GM03348 (cell line): ENCODE results near the gene DACH1.

ENCODE experiments used
- DNase-seq: peaks from one replicate; pipeline ENCODE4 v3.0.0; 2012; ENCODE audit warnings: low spot score

Gene DACH1

DNA sequence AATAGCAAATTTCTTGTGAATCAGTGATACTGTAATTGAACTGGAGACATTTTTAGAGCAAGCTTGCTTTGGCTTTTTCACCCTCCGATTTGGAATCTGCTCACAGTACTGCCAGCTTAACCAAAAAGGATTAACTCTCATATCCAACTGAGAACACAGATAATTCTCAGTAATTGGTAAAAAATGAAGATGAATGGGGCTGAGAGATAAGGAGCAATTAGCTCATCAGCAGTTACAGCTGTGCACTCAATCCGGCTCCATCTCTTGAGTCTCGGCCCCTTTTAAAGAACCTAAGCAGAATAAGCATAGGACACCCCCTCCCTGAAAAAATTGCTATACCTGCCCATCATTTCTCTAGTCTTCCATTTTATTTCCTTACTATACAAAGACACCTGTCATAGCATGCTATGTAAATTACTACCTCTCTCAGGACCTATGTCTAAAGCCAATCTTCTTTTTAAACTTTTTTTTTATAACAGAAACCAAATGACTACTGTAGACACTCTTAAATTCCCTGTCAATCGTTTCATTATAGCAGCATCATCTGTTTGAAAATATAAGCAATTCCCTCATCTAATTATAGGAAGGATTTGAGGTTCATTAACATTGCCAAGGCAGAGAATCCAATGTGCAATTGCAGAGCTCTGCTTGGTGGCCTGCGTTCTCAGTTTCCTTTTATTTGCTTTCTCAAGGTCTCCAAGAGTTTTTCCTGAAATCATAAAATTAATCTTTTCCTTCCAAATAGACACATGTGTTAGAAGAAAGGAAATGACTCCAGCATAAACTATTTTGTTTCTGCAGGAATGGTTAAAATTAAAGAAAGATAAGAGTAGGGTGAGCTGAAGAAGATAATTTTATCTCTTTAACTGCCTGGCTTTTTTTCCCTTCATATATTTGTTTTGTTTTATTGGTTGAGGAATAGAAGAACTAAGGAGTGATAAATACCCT, 242.1 kb downstream of the DACH1 start:
- no peak for DNase-seq

DNA sequence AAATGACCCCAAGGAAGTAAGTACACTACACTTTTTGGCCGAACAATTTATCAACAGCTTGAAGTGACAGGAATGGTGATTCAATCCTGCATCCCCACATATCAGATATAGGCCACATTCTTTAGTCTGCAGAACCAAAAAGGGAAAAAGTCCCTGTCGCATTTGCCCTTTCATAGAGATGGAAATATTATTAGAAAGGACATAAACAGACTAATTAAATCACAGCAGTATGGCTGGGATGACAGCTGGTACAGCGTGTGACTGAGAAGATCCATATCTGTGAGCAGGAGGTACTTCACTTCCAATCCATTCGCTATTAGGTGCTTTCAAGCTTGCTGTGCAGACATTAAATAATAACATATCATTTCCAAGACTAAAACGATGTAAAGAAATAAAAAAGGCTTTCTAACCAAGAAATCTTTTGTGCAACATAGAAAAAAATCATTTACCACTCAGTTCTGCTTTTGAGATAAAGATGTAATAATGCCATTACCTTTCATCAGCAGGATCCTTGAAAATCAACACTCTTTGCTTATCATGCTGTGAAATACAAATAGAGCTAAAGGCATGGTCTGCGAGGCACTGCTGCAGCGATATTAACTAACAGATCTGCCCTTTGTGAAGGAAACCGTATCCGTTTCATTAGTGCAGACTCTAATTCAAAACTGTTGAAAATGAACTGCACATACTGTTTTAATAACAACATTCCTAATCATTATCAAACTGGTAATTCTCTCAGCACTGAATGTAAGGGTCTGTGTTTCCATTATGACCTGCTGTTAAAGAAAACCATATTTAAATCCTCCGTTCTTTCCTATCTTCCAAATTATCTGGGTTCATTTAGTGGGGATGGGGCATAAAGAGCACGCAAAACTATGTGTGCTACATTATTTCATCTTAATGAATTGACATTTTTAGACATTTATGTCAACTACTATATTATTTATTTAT, 245.6 kb downstream of the DACH1 start:
- DNase-seq, result no peak

DNA sequence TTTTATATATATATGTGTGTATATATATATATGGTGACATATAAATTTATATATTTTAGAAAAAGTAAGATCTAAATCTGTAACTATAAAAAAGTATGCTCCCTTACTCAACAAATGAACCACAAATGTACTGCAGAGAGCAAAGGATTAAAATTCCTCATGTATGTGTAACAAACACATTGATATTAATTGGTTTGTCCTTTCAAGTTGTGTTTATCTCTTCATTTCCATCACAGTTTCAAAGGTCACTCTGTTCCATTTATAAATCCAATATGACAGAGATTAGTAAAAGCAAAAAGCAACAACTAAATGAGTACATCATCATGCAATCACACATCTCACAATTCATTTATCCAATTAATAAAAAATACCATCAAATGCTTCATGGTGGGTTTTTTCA, 247.9 kb downstream of the DACH1 start:
- DNase-seq, result no peak

DNA sequence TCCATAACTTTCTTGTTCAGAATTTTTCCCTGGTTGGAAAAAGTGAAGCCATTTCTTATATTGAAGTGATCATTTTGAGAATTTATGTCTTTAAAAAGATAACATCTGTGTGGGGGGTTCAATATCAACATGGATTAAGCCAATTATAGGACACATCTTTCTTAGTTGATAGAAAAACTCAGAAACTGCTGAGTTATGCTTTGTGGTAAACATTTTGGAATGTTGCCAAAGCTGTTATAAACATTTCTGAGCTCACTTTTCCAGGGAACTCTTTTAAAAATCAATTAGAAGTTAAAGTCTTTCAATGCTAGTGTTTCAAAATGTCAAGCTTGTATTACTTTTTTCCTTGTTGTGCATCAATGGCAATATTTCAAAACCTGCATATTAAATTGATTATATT, 248.8 kb downstream of the DACH1 start:
- no peak for DNase-seq

DNA sequence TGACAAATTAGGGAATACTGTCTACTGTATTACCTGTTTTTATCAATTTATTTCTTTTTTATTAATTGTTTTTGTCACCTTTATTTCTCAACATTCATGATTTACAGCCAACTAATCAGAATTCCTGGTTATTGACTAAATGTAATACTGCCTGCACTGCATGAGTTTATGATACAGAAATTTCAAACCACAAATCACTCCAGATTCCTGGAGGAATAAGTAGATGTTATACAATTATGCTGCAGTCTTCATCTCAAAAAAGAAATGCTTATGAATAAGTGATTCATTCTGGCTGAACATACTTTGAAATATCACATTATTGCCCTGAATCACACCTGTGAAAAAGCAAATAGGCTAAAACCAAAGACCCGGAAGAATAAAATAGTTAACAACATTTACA, 249.7 kb downstream of the DACH1 start:
- DNase-seq, result no peak

DNA sequence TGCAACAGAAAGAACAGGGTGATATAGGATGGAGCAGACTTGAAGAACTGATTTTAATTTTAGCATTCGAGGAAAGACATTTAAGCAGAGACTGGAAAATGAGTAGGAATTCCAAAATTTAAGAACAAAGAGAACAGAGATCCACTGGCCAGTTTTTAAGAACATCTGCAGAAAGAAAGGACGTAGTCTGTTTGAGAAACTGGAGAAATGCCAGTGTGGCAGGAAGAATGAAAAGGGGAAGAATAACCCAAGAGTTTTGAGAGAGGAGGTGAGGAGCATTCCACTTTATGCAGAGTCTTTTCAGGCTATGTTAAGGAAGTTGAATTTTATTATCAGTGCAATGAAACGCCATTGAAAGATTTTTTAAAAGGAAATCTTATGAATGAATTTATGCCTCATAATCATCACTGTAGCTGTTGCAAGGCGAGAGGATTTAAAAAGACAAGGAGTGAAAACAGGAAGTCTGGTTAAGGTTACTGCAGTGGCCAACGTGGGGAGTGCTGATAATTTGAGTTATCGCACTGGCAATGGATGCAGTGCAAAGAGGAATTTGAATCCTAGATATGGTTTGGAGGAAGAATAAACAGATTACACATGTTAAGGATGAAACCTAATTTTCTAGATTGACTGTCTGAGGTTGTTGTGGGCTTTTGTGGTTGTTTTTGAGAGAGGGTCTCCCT, 253.8 kb downstream of the DACH1 start:
- no peak for DNase-seq

DNA sequence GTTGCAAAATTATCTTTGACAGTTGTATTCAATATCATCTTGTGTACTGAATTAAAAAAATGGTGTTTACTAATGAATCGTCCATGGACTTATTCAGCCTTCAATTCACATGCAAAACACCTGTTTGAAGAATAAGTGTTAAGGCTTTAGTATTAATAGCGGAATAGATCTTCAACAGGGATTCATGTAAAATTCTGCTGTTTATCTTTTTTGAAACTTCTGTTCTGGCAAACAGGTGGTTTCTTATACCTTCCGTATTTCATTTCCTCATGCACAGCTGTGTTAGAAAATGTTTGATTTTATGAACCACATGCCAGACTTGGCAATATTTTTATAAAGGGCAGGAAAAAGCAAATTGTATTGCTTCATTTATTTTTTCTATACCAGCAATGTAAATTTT, 255.7 kb downstream of the DACH1 start:
- DNase-seq, result no peak

DNA sequence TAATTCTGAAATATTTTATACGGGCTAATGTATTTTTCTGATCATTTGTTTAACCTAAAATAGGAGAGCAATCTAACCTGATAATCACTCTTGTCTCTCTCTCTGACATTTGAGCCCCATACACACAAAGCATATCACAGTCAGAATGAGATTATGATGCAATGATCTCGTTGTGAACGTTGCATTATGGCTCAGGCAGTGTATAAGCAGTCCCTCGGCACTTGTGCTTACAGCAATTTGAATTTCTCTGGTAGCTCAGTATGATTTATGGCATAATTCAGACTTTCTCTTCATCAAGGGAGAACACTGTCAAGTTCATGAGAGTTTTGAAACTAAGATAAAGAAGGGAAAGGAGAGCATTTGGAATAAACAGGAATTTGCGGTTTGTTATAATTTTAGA, 256.1 kb downstream of the DACH1 start:
- no peak for DNase-seq

DNA sequence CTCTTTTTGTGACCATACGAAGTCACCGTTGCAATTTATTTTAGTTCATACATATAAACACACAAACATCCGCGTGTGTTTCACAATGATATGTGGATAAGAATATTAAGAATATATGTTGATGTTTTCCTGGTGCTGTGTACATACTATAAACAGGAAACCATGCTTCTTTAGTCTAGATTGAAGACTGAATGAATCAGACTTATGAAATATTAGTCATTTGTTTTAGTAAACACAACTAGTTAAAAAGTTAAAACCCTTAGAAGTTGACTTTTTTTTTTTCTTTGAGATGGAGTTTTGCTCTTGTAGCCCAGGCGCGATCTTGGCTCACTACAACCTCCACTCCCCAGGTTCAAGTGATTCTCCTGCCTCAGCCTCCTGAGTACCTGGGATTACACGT, 257.7 kb downstream of the DACH1 start:
- DNase-seq, result no peak

DNA sequence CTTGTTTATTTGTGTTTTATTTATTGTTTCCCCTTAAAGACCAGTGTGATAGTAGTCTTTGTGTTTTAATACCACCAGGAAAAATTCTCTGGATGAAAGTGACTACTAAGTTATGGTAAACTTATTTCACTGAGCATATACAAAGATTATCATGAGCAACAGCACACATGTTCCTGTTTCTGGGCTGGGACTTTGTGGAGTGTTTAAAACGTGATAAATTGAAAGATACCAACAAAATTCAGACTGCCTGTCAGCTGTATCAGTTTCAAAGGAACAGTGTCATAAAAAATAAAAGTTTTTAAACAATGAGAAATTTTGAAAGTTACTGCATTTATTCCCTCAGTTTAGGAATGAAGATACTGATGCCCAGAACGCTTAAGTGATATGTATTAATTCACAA, 259.4 kb downstream of the DACH1 start:
- no peak for DNase-seq

DNA sequence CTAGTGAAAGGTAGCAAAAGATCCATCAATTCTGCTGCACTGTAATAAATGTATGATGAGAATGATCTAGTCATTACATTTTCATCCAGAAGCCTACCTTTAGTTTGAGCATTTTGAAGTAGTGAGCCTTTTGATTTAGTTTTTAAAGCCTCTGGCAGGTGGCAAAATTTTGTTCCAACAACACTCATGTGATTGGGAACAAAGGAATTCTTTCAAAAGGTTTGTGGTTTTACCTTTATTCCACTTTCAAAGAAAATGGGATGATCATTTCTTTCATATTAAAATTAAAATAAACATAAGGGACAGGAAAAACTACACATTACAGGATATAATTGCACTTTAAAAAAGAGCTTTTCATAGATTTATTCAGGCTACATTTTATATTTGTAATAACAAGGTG, 260.2 kb downstream of the DACH1 start:
- no peak for DNase-seq

DNA sequence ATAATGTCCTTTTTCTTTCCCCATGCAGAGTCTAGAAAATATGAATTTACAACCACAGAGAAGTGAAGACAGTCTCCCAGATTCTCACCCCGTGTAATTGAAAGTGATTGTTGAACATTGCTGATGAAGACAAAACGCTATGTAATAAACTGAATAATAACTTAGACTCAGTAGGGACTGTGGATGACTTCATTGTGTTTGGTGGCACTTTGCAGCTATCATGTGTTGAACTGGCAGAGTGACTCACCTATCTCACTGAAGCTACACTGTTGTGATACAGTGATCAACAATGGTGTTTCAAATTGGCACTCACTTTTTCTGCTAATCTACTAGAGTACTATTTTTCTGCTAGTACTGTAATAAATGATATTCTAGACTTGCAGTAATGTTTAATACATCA, 261.3 kb downstream of the DACH1 start:
- no peak for DNase-seq

DNA sequence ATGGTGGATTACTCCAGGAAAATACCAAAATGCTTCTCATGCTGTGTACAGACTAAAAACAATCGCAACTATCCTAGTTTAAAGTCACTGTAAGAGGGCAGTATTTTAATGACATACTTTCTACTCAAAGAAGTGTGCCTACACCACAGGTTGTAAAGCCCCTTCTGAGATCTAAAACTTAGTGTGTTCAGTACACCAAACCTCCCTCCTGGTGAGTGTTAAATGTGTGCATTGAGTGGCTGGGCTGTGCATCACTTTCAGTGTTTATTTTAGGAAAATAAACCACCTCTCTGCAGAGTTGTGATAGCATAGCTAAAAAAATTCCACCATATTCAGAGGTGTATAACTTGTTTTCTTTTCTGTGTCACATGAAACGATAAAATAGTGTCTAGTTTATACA, 263.7 kb downstream of the DACH1 start:
- DNase-seq, result no peak

DNA sequence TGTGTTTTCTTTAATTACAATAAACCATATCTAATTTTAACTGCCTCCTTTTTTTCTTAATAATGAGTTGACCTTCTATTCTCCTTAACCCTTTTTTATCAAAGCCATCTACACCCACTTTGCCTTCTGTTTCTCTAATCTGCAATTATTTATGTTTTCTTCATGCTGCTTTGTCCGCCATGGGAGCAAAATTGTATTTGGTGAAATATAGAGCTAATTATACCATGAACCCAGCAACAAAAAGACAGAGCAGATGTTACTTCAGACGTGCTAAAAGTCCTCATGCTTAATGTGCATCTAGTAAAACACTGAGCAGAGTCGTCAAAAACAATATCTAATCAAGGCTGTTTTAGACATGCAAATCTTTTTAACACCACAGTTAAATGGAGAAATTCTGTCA, 264.7 kb downstream of the DACH1 start:
- DNase-seq, result no peak

DNA sequence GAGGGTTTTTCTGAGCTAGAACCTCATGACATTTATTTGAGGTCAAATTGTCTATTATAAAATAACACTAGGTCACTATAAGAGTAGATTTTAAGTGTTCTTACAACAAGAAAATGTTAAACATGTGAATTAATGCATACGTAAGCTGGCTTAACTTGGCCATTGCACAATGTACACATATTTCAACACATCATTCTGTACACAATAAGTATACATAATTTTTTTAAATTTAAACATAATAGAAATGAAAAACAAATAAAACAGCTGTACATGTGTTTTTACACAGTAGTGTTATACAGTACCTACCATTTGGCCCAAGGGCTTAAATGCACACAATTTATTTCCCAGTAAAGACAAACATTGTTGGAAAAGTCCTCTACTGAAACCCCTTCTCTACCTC, 269.9 kb downstream of the DACH1 start:
- no peak for DNase-seq

DNA sequence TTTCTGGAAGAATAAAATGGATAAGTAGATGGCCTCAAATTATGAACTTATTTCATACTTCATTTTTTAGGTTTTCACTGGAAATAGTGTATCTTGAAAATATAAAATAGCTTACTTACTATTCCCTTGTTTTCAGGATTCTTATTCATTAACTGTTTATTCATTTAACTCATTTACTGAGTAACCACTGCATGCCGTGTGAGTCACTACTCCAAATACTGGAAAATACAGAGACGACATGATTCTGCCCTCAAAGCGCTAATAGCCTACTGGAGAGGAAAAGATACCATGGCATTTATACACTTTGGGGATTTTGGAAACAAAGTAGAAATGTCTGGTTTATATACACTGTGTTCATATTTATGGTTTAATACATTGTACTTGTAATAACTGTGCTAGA, 270.9 kb downstream of the DACH1 start:
- no peak for DNase-seq

DNA sequence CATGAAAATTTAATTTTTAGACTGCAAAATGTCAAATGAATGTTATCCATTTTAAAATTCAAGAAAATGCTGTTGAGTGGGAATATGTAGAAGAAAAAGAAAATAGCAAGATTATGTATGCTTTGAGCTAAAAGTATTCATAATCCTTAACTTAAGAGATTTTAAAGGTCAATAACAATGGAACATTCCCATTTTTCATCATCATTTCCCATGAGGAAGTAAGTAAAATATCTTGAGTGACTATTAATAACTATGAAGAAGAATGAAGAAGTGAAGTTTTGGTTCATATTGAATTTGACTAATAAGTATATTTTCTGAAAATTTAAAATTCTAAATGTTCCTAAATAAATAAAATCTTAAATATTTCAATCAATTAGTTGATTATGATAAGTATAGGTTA, 273.4 kb downstream of the DACH1 start:
- no peak for DNase-seq

DNA sequence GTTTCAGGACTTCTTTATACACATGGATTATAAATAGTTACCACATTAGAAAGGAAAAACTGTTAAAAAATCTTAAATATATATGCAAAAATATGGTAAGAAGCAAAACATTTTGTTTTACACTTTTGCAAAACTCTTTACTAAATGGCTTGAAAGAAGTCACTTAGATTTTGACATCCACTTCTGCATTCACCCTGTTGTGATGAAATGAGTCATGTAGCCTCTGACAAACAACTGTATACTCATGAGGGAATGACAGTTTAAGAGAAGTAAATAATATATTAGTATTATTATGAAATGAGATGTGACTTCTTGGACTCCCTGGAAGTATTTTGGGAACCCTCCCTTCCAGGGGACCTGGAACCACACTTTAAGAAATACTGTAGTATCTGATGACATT, 275.6 kb downstream of the DACH1 start:
- no peak for DNase-seq

DNA sequence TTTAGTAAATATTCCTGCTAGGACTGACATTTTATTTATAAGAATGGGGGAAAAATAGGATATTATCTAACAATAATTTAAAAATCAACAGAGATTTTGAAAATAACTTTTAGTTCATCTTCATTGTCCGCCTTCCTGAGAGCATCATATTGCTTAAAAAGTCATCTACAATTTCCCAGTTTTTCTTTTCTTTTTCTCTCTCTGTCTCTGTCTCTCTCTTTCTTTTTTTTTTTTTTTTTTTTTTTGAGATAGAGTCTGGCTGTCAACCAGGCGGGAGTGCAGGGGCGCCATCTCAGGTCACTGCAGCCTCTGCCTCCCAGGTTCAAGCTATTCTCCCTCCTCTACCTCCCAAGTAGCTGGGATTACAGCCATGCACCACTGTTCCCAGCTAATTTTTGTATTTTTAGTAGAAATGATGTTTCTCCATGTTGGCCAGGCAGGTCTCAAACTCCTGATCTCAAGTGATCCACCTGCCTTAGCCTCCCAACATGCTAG, 276.3 kb downstream of the DACH1 start:
- DNase-seq, result no peak

DNA sequence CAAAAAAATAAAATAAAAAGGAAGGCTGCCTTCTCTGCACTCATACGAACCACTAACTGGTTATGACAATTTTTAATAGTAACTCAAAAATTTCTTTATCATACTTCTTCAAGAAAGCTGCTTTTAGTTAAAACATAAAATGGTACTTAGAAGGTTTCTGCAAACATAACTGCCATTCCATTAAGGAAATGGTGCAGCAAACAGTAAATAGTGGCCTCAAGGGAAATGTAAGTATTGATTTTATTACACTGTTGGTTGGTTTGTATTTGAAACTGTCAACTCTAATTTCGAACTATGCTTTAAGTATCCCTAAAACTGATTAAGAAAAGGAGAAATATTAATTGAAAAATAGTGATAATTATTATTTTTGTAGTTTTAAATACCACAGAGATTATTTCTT, 278.0 kb downstream of the DACH1 start:
- no peak for DNase-seq

DNA sequence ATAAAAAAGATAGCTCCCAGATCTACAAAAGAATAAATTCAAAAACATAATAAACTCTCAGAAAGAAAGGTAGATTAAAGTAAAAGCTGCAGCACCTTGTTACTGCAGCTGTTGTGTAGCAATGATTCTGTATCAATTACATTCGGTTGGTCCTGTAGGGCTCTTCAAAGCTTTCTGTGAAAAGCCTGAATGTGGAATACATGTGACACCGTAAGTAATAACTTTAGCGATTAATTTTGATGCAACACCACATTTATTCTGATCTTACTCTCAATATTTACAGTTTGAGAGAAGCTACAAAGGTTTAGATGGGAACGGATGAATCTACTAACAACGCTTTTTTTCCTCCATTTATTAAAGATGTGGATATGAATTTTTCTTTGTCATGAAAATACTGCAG, 279.2 kb downstream of the DACH1 start:
- no peak for DNase-seq

DNA sequence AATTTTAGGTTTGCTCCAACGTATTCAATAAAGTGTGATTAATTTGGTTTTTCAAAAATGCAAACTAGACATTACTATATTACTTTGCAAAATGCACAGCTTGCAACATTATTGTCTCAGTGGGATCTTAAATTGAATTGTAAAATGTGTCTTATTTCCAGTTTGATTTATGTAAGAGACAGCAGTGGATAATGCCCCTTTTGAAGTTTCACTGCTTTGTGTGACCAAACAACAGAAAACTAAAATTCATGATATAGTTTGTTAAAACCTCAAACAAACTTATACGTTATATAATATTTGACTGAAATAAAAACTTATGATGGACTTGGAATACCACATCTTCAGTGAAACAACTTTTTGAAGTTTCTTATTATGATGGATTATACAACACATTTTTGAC, 279.8 kb downstream of the DACH1 start:
- no peak for DNase-seq
